ENCODE results near the gene TRIM67. TPM values are rescaled to one million over a fixed set of nuclear protein-coding genes. Genes with fewer than 3 reads are reported as not detected.

TRIM67 gene
- total and polyA plus RNA-seq, 2 donors (not counting 1 experiment from before 2014, with no cell fraction given): not detected

GRCh38 chr1:231134624-231135023 is 27.2 kb upstream of the TRIM67 start:
- WGBS (ENCODE audit: insufficient coverage): 88% methylated on average over 4 of the region's 5 CpGs
- H3K27ac Mint-ChIP-seq: no peak overlapping the region
- H3K4me3 ChIP-seq (ENCODE audit: control extremely low read depth in 1 of 5, extremely low read depth in 1 of 5, insufficient read depth in 1 of 5, low read depth in 2 of 5, low read length in 4 of 5): no peak overlapping the region

GRCh38 chr1:231138236-231138635 is 23.6 kb upstream of the TRIM67 start:
- no peak overlapping the region for H3K27ac Mint-ChIP-seq
- ATAC-seq (ENCODE audit: low read depth) (no peak), DNase-seq (no peak)
- peaks cover 0 to 12% (median 7%) of the 10 kb centered on the region in 4 experiments for H3K27me3 ChIP-seq (replicated peaks in 1 of 4; ENCODE audit: control extremely low read depth in 1 of 4, control insufficient read depth in 3 of 4, insufficient read depth in 4 of 4, low read length in 3 of 4)
- H3K9ac ChIP-seq (ENCODE audit: low read length): no peak overlapping the region
- H3K27ac ChIP-seq (ENCODE audit: low read length in 2 of 2): no peak overlapping the region
- H3K4me3 ChIP-seq (ENCODE audit: control extremely low read depth in 1 of 5, extremely low read depth in 1 of 5, insufficient read depth in 1 of 5, low read depth in 2 of 5, low read length in 4 of 5): no peak overlapping the region
- H3K79me2 ChIP-seq (ENCODE audit: control insufficient read depth, insufficient read depth, low read length): no peaks in the 10 kb centered on the region
- no peak overlapping the region for H3K4me3 Mint-ChIP-seq
- H3K9me3 Mint-ChIP-seq (ENCODE audit: insufficient read depth): no peaks in the 10 kb centered on the region
- peaks cover 35% of the 10 kb centered on the region for H3K27me3 Mint-ChIP-seq
- no CpG with 5 or more reads among the region's 1 CpG for WGBS (ENCODE audit: insufficient coverage)
- H3K9me3 ChIP-seq (ENCODE audit: control extremely low read depth in 1 of 3, control insufficient read depth in 2 of 3, insufficient read depth in 1 of 3, low read length in 2 of 3): no peaks in the 10 kb centered on the region
- TF ChIP-seq EZH2 (IDR thresholded peaks at IDR 0.05; ENCODE audit: borderline replicate concordance, insufficient read depth, low read depth, low read length, poor library complexity, severe bottlenecking): no peak
- no peak for TF ChIP-seq CTCF (IDR thresholded peaks at IDR 0.05)
- ChIA-PET POLR2A (no interaction called here), CTCF (no interaction called here)
- H3K36me3 ChIP-seq (replicated peaks in 1 of 2; ENCODE audit: control extremely low read depth in 1 of 2, control insufficient read depth in 1 of 2, extremely low read depth in 1 of 2, insufficient read depth in 2 of 2, low read length in 1 of 2): no peaks in the 10 kb centered on the region
- no peaks in the 10 kb centered on the region for H3K4me1 ChIP-seq (ENCODE audit: control insufficient read depth in 2 of 2, insufficient read depth in 2 of 2, low read length in 2 of 2)
- no peaks in the 10 kb centered on the region for H4K20me1 ChIP-seq (ENCODE audit: control insufficient read depth, insufficient read depth, low read length, poor library complexity, severe bottlenecking)
- no peak overlapping the region for H2AFZ ChIP-seq (ENCODE audit: insufficient read depth, low read depth, low read length, poor library complexity, severe bottlenecking)
- intact Hi-C loops (cut with micrococcal nuclease): no loop called here
- no peak overlapping the region for H3K4me2 ChIP-seq (replicated peaks; ENCODE audit: low read depth, low read length, poor library complexity, severe bottlenecking)
- no peaks in the 10 kb centered on the region for H3K4me1 Mint-ChIP-seq

More at GRCh38 chr1:231134624-231135023, 27.2 kb upstream of the TRIM67 start:
- peaks cover 5% of the 10 kb centered on the region for H3K27me3 Mint-ChIP-seq
- no peak for DNase-seq
- H3K9ac ChIP-seq (ENCODE audit: low read length): no peak overlapping the region
- POLR2A ChIA-PET: no interaction called here
- no peaks in the 10 kb centered on the region for H3K4me1 ChIP-seq (ENCODE audit: control insufficient read depth in 2 of 2, insufficient read depth in 2 of 2, low read length in 2 of 2)
- TF ChIP-seq CTCF (IDR thresholded peaks at IDR 0.05) (no peak), EZH2 (IDR thresholded peaks at IDR 0.05; ENCODE audit: borderline replicate concordance, insufficient read depth, low read depth, low read length, poor library complexity, severe bottlenecking) (no peak)
- H3K9me3 Mint-ChIP-seq (ENCODE audit: insufficient read depth): no peaks in the 10 kb centered on the region
- H3K4me2 ChIP-seq (replicated peaks; ENCODE audit: low read depth, low read length, poor library complexity, severe bottlenecking): no peak overlapping the region
- no peaks in the 10 kb centered on the region for H3K27me3 ChIP-seq (replicated peaks in 1 of 4; ENCODE audit: control extremely low read depth in 1 of 4, control insufficient read depth in 3 of 4, insufficient read depth in 4 of 4, low read length in 3 of 4)
- intact Hi-C loops (cut with micrococcal nuclease): no loop called here
- no peaks in the 10 kb centered on the region for H3K36me3 ChIP-seq (replicated peaks in 1 of 2; ENCODE audit: control extremely low read depth in 1 of 2, control insufficient read depth in 1 of 2, extremely low read depth in 1 of 2, insufficient read depth in 2 of 2, low read length in 1 of 2)
- ATAC-seq (ENCODE audit: low read depth): no peak
- no peak overlapping the region for H2AFZ ChIP-seq (ENCODE audit: insufficient read depth, low read depth, low read length, poor library complexity, severe bottlenecking)
- CTCF ChIA-PET: no interaction called here
- H3K9me3 ChIP-seq (ENCODE audit: control extremely low read depth in 1 of 3, control insufficient read depth in 2 of 3, insufficient read depth in 1 of 3, low read length in 2 of 3): no peaks in the 10 kb centered on the region
- no peaks in the 10 kb centered on the region for H3K79me2 ChIP-seq (ENCODE audit: control insufficient read depth, insufficient read depth, low read length)
- H3K27ac ChIP-seq (ENCODE audit: low read length in 2 of 2): no peak overlapping the region
- H4K20me1 ChIP-seq (ENCODE audit: control insufficient read depth, insufficient read depth, low read length, poor library complexity, severe bottlenecking): no peaks in the 10 kb centered on the region
- no peaks in the 10 kb centered on the region for H3K4me1 Mint-ChIP-seq
- H3K4me3 Mint-ChIP-seq: no peak overlapping the region
